ENCODE results near the gene OR4C13.
"Not testable (repeated sequence)": the region's sequence is repeated elsewhere in the genome, so short reads cannot be mapped to it uniquely, and the experiment has no call there.

The OR4C13 gene

DNA sequence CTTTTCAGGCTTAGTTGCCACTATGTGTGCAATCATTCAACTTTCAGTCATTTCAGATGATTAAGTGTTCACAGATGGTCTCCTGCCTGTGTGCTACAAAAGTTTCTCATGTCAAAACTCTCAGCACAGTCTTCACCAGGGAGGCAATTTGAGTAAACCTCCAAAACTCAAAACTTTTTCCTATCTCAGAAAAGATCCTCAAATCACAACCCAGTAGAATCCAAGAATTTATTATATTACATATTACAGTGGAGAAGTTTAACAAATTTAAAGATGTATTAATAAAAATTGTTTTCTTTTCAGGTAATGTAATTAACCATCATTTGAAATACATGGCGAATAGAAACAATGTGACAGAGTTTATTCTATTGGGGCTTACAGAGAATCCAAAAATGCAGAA, at the start of gene OR4C13:
Gene OR4C13, plus strand, starts transcription at position 301 of the 400 bp plus-strand sequence. Its CDS starts 32 bp downstream, at position 333.
- Histone ChIP-seq H3K4me3 (no peak within 1 kb of the TSS), H3K27ac (no peak within 1 kb of the TSS)
- no peak for DNase-seq (ENCODE audit: low spot score)
- TF ChIP-seq, protein P1, sequence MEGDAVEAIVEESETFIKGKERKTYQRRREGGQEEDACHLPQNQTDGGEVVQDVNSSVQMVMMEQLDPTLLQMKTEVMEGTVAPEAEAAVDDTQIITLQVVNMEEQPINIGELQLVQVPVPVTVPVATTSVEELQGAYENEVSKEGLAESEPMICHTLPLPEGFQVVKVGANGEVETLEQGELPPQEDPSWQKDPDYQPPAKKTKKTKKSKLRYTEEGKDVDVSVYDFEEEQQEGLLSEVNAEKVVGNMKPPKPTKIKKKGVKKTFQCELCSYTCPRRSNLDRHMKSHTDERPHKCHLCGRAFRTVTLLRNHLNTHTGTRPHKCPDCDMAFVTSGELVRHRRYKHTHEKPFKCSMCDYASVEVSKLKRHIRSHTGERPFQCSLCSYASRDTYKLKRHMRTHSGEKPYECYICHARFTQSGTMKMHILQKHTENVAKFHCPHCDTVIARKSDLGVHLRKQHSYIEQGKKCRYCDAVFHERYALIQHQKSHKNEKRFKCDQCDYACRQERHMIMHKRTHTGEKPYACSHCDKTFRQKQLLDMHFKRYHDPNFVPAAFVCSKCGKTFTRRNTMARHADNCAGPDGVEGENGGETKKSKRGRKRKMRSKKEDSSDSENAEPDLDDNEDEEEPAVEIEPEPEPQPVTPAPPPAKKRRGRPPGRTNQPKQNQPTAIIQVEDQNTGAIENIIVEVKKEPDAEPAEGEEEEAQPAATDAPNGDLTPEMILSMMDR (IDR thresholded peaks at IDR 0.05) = no peak

DNA sequence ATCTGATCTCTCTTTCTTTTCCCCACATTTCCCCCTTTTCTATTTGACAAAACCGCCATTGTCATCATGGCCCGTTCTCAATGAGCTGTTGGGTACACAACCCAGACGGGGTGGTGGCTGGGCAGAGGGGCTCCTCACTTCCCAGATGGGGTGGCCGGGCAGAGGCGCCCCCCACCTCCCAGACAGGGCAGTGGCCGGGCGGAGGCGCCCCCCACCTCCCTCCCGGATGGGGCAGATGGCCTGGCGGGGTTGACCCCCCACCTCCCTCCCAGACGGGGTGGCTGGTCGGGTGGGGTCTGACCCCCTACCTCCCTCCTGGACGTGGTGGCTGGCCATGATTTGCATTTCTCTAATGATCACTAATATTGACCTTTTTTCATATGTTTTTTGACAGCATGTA, 40.7 kb upstream of the OR4C13 start:
- not testable (repeated sequence) for H3K27ac ChIP-seq; DNase-seq (ENCODE audit: low spot score); H3K4me3 ChIP-seq

DNA sequence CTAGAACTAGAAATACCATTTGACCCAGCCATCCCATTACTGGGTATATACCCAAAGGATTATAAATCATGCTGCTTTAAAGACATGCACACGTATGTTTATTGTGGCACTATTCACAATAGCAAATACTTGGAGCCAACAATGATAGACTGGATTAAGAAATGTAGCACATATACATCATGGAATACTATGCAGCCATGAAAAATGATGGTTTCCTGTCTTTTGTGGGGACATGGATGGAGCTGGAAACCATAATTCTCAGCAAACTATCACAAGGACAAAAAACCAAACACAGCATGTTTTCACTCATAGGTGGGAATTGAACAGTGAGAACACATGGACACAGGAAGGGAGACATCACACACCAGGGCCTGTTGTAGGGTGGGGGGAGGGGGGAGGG, 3.5 kb upstream of the OR4C13 start:
- not testable (repeated sequence) for DNase-seq (ENCODE audit: low spot score); H3K4me3 ChIP-seq; H3K27ac ChIP-seq

DNA sequence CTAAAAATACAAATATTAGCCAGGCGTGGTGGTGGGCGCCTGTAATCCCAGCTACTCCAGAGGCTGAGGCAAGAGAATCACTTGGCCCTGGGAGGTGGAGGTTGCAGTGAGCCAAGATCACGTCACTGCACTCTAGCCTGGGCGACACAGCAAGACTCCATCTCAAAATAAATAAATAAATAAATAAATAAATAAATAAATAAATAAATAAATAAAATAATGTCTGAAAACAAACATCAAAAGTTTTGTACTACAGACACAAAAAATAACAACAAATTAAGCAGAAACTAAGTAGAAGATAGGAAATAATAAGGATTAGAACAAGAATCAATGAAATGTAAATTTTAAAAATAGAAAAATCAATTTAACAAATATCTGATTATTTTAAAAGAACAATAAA, 21.2 kb downstream of the OR4C13 start:
- not testable (repeated sequence) for H3K4me3 ChIP-seq; H3K27ac ChIP-seq; DNase-seq (ENCODE audit: low spot score)

DNA sequence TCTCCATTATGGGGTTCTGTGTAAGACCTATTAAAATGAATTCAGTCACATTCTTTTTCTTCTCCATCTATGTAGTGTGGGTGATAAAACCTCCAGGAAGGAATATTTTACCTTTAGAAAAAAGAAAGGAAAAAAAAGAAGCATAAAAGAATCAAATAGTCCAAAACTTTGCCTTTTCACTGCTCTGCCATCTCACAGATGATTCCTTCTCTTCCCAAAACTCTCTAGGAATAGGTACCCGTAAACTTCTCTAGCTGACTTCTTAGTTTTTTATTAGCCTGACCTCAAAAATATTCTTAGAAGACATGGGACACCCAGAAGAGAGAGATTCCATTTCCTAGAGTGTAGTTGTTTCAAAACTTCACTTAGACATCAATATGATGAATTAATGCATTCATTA, 30.2 kb downstream of the OR4C13 start, which contains the start of gene OR4C12:
Gene OR4C12, minus strand, starts transcription at position 101 of the 400 bp plus-strand sequence. Its CDS starts 34 bp downstream, at position 67.
- not testable (repeated sequence) for H3K27ac ChIP-seq; H3K4me3 ChIP-seq; DNase-seq (ENCODE audit: low spot score)

DNA sequence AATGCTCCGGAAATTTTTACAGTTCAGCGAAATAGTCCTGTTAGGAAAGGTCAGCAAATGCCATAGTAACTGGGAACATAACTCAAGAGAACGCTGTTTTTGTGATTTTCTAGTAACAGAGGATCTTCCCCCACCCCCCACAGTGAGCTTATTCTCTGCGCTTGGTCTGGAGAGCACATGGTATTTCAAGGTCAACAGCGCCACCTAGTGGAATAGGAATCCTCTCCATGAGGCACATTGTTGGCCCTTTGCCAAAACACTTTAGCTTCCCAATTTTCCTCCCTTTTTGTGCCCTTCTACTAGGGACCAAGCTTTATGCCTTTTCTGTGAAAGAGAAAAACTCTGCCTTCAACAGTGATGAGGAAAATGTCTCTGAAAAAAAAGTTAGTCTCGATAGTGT, 43.4 kb downstream of the OR4C13 start:
- no peak for DNase-seq (ENCODE audit: low spot score)
- Histone ChIP-seq H3K4me3 (no peak overlapping the region), H3K27ac (no peak overlapping the region)
- TF ChIP-seq, protein P1 (IDR thresholded peaks at IDR 0.05) = no peak

All from coronary artery (tissue), 2 donors.